GM23248 (cell line): ENCODE data around the gene PSG3.
"Not testable (repeated sequence)": the region's sequence is repeated elsewhere in the genome, so short reads cannot be mapped to it uniquely, and the experiment has no call there.

Source experiments
- EZH2 ChIP-seq: fragments of 200-600 bp; sonication (generic); IDR thresholded peaks from 2 replicates; pipeline ENCODE4 v1.6.1; 2018; ENCODE audit warnings: antibody characterized with exemption, mild to moderate bottlenecking; ENCODE audit not compliant: insufficient read depth, poor library complexity, severe bottlenecking
- EZH2phosphoT487 ChIP-seq: fragments of 200-600 bp; sonication (generic); IDR thresholded peaks from 2 replicates; pipeline ENCODE4 v1.6.1; 2018; ENCODE audit warnings: antibody characterized with exemption, moderate library complexity, mild to moderate bottlenecking, low read depth; ENCODE audit not compliant: insufficient read depth

GRCh38 chr19:42740381-42740780 is at the start of gene PSG3:
- not testable (repeated sequence) for TF ChIP-seq EZH2phosphoT487, EZH2
